ENCODE measurements around the gene CCDC122.

Gene CCDC122

DNA sequence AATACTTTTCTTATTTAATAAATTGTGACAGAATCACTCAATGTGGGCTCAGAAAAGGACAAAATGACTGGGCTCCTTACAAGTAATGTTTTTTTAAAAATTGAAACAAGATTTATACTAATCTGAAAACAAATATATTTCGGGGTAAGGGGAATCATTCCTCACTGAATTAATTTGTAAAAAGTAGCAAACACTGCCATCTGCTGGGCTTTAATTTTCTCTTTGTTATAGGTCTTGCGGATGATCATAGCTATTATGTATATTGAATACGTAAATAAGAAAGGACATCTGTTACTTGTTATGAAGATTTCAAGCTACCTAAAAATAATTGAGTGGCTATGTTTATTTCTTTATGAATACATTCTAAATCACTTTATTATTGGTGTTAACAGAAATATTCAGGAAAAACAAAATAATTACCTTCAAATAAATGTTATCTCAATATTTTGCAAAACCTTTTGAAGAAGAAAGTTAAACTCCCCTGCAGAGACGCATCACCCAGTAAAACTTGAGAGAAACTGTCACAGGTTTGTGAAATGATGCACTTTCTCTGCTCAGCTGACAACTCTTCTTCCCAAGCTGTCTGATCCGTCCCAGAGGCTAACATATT is 75.0 kb downstream of the CCDC122 start:
- no peak for DNase-seq (ENCODE audit: low read depth in 2 of 2)

DNA sequence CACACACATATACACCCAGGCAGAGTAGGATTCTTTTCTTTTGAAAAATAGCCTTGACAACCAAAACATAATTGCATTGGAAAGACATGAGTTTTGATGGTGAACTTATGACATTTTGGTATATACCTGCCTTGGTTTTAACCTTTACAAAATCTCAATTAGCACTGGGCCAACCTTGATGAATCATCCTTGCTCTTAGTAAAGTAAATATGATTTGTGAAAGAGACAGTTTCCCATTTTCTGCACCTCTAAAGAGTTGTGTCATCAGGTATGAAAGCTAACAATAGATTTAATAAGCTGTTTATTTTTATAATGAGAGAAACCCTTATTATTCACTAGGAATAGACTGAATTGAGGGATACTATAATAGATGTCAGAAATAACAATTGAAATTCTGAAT is 77.0 kb downstream of the CCDC122 start:
- DNase-seq (ENCODE audit: low read depth in 2 of 2) = no peak

DNA sequence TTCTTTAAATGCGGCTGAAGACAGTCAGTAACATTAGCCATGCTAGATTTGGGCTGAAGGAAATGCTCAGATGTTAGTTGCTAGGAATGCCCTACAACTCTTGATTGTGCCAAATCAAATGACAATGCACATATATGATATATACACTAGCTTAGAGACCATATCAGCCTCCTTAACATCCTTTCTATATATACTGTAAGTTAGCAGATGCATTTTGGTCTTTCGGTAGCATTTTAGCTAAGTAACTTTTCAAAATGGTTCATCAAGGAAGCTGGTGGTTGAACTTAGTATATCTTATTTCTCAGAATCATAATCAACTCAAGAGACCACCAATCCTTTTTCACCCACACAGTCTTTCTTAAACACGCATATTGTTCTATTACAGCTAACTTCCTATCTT is 78.7 kb downstream of the CCDC122 start:
- no peak for DNase-seq (ENCODE audit: low read depth in 2 of 2)

DNA sequence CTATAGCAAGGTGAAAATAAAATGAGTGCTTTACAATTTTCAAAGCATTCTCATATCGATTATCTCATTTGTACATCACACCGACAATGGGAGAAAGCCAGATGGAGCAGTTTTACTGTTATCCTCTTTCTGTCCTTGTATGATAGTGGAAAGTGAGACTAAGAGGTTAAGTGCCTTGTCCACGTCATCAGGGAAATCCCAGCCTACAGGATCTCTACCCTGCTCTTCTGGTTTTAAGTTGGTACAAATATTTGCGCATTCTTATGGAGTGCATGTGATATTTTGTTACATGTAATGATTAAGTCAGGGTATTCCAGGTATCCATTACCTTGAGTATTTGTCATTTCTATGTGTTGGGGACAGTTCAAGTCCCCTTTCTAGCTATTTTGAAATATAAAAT is 80.3 kb downstream of the CCDC122 start:
- DNase-seq (ENCODE audit: low read depth in 2 of 2) = no peak

DNA sequence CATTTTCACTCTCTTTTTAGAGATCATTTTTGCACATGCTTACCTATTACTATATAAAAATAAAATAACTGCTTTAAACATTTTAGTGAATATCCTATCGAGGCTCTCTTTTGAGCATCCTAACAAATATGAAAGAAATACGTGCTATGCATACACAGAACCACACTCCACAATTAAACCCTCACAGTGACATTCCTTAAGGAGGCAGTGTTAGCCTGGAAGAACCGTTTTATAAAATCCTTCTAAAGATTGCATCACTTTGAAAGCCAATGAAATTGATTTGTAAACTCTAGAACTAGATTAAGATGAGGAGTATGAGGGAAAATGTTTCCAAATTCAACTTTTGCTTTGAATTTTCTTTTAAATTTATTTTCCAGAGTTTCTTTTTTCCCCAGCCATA is 81.7 kb downstream of the CCDC122 start:
- no peak for DNase-seq (ENCODE audit: low read depth in 2 of 2)

DNA sequence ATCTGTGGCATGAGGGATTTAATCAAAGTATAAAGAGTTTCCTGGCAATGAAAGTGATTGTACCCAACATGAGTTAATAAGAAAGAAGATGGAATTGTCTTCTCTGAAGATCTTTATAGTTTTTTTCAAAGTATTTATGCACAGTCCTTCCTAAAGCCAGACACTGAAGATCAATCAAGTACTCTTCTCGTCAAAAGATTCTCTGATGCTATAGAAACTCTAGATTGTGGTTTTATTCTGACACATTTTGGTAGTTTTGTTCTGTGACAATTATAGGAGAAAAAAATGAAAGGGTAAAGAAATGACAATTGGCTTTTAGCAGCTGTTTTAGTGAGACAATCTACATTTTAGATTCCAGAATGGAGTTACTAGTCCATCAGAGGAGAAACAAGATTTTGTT is 82.4 kb downstream of the CCDC122 start:
- no peak for DNase-seq (ENCODE audit: low read depth in 2 of 2)

DNA sequence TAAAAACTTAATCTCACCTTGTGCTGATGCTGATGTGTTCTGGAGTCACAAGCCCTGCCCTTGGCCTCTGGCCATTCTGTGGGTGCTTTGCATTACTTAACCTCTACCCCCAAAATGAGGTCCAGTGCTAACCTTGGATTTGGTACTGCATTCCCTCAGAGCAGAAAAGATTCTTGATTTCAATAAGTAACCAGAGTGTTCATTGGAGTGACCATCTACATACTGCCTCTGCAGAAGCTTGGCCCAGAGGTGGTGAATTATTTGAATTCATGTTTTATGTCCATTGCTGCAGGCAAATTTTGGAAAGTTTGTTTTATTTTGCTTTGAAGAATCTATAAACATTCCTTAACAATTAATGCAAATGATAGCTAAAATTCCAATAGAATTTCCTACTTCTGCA is 85.1 kb downstream of the CCDC122 start:
- no peak for DNase-seq (ENCODE audit: low read depth in 2 of 2)

DNA sequence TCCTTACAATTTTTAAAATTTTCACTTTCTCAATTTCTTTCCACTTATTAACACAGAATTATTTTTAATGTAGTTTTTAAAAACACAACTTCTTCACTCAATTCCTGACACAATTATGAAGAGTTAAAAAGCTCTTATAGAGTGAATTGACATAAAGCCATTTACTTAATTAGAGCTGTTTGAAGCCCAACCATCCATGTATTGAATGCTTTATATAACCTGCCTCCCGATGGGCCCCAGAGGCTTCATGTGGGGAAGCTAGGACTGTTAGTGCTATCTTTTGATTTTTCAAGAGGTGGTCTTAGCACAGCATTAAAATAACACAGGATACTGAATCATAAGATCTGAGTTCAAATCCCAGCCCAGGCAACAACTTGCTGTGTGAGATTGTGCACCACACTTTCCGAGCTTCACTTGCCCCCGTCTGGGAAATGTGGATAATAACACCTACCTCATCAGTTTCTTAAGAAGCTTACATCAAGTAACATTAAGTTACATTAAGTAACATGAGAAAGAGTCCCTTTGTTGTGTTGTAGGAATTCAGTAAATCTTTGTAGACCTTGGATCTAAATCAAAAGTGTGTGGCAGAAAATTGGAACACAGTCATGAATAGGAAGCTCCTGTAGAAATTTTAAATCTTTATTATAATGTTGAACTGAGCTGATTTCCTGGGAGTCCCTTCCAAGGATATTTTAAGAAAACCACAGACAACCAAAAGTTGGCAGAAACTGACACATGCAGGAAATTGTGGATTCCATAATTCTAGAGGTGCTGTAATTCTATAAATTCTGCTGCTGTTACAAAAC is 87.3 kb downstream of the CCDC122 start:
- no peak for DNase-seq (ENCODE audit: low read depth in 2 of 2)

DNA sequence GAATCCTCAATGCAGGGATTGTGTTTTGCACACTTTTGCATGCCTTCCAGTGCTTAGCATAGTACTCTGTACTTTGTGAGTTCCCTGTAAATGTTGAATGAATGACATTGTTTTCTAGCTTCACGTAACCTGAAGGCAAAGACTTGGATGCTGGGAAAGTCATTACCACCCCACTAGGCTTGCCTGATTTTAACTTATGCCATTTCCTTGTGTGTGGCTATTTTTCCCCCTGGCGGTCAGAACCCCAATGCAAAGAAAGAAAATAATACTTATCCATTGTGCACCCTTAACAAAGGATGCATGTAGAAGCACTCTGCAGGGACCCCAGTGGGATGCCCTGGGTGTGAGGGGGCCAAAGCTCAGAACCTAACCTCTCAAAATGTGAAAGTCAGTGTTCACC is 91.5 kb downstream of the CCDC122 start:
- DNase-seq (ENCODE audit: low read depth in 2 of 2) = no peak

DNA sequence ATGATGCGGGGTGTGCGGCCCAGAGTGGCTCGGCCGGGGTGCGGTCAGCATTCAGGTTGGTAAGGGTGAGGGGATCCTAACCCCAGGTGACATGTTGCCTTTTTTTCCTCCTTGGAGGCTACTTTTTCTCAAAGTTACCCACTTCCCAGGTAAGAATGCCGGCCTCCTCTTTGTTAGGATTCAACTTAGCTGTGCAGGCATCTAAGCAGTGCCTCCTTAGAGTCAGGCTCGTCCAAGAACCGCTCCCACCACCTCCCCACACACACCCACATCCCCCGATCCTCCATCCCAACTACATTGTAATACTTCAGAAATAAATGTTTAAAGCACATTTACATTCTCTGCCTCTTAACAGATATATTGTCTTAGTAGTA is 92.0 kb downstream of the CCDC122 start:
- DNase-seq (ENCODE audit: low read depth in 2 of 2) = no peak

DNA sequence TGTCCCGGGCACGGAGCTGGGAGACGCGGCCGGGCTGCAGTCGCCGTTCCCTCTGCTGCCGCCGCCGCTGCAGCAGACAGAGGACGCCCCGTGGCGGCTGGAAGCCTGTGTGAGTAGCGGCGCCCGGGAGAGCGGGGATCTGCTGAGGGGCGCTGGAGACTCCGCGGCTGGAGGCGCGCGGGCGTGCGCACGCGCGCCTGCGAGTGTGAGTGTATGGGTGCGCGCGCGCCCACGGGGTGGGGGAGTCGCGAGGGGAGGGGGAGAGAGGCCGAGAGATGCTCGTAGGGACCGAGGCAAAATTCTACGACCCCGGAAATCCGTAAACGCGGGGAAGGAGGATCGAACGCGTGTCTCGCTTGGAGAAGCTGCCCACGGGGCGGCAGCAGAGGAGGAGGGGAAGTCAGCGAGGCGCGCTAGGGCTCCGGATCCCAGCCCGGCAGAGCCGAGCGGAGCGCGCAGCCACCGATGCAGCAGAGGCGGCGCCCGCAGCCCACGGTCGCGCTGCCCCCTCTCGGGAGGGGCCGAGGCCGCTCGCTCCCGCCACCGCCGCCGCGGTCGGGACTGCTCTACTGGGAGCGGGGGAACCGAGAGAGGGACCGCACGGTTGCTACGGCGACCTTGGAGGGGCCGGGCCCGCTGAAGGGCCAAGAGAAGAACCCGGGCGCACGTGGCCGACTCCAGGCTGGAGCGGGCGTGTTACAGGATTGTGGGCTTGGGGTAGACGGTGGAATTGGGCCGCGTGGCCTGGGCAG is 92.6 kb downstream of the CCDC122 start, which contains the start of gene ENOX1:
Gene ENOX1 (minus strand): TSS at position 207 of the 752 bp plus-strand sequence.
- peak; percentile 17 to 28 for DNase-seq (ENCODE audit: low read depth in 2 of 2)

DNA sequence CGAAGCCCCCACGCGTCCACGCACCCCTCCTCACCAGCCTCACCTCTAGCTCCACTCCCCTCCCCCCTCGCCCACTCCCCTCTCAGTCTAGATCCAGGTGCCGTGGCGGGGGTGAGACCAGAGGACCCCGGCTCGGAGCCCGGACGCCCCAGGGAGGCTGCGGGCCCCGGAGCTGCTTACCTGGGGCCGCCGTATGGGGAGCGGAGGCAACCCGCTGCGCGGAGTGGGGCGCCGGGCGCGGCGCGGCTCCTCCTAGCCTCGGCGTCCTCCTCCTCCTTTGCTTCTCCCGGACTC is 93.1 kb downstream of the CCDC122 start:
- DNase-seq (ENCODE audit: low read depth in 2 of 2) = no peak

Measured in stimulated activated CD8-positive, alpha-beta memory T cell treated with anti-CD3 and anti-CD28 coated beads, Interleukin-2, amount 100 ng/mL, for 48 hours (primary cell).